Measurements from ENCODE around the gene MAP2K7.

DNA sequence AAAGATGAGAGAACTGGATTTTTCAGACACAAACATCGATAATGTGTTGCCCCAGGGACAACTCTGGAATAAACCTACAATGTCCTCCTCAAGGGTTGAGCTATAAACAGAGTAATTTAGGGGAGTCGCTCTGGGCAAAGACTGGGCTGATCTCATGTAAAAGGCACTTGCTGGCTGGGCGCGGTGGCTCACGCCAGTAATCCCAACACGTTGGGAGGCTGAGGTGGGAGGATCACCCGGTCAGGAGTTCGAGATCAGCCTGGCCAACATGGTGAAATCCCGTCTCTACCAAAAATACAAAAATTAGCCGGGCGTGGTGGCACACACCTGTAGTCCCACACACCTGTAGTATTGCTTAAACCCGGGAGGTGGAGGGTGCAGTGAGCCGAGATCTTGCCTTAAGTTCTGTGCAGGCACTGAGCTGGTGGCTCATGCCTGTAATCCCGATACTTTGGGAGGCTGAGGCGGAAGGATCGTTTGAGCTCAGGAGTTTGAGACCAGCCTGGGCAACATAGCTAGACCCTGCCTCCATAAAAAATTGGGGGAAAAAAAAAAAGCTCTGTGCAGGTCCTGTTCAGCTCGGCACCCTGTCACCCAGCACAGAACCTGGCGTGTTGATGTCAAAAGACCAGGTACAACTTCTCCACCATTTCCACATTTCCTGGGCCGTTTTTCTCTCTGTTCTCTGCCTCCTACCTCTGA lies 38.4 kb downstream of the MAP2K7 start:
- TF ChIP-seq, protein P1, sequence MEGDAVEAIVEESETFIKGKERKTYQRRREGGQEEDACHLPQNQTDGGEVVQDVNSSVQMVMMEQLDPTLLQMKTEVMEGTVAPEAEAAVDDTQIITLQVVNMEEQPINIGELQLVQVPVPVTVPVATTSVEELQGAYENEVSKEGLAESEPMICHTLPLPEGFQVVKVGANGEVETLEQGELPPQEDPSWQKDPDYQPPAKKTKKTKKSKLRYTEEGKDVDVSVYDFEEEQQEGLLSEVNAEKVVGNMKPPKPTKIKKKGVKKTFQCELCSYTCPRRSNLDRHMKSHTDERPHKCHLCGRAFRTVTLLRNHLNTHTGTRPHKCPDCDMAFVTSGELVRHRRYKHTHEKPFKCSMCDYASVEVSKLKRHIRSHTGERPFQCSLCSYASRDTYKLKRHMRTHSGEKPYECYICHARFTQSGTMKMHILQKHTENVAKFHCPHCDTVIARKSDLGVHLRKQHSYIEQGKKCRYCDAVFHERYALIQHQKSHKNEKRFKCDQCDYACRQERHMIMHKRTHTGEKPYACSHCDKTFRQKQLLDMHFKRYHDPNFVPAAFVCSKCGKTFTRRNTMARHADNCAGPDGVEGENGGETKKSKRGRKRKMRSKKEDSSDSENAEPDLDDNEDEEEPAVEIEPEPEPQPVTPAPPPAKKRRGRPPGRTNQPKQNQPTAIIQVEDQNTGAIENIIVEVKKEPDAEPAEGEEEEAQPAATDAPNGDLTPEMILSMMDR (IDR thresholded peaks at IDR 0.05) = no peak
- TF ChIP-seq POLR2A (IDR thresholded peaks at IDR 0.05) (no peak), POLR2AphosphoS5 (IDR thresholded peaks at IDR 0.05) (no peak)
